HCT116 (cell line): ENCODE measurements around the gene TSPAN11.

ENCODE experiments used
- CEBPB ChIP-seq: IDR thresholded peaks from 2 replicates; pipeline ENCODE4 v1.6.1; 2012; ENCODE audit warnings: low read depth
- EZH2 ChIP-seq: fragments of 200-600 bp; sonication (generic); IDR thresholded peaks from 2 replicates; pipeline ENCODE4 v1.6.1; 2017; ENCODE audit warnings: antibody characterized with exemption, mixed run types
- POLR2A ChIP-seq: IDR thresholded peaks from 2 replicates; pipeline ENCODE4 v1.7.0; 2011; ENCODE audit warnings: borderline replicate concordance; ENCODE audit not compliant: insufficient read depth, insufficient read length; ENCODE audit errors: extremely low read depth
- POLR2AphosphoS5 ChIP-seq: IDR thresholded peaks from 2 replicates; pipeline ENCODE4 v1.6.1; 2011; ENCODE audit warnings: mild to moderate bottlenecking, low read depth, low read length, moderate library complexity
- RAD21 ChIP-seq: IDR thresholded peaks from 2 replicates; pipeline ENCODE4 v1.6.1; 2012; ENCODE audit warnings: low read depth, mild to moderate bottlenecking
- SIN3A ChIP-seq: IDR thresholded peaks from 2 replicates; pipeline ENCODE4 v1.6.1; 2012; ENCODE audit warnings: low read depth
- SP1 ChIP-seq: IDR thresholded peaks from 2 replicates; pipeline ENCODE4 v1.6.1; 2012; ENCODE audit warnings: low read depth
- YY1 ChIP-seq: IDR thresholded peaks from 2 replicates; pipeline ENCODE4 v1.6.1; 2011; ENCODE audit warnings: low read length, low read depth, moderate library complexity, mild to moderate bottlenecking; ENCODE audit not compliant: insufficient replicate concordance; ENCODE audit errors: extremely low read depth
- ZFX ChIP-seq: fragments of 450-650 bp; IDR thresholded peaks from 2 replicates; pipeline ENCODE4 v1.6.1; 2017
- ZNF274 ChIP-seq: fragments of 200-500 bp; sonication (Bioruptor generic); IDR thresholded peaks from 2 replicates; pipeline ENCODE4 v1.6.1; 2014; ENCODE audit warnings: mild to moderate bottlenecking, low read depth, low read length, inconsistent platforms
- TF ChIP-seq, protein P1 (sequence below), 3 experiments: fragments of 200-600 bp in 1 of 3; sonication (generic) in 1 of 3; IDR thresholded peaks in 2 of 3; conservative IDR thresholded peaks in 1 of 3; 2 replicates each; pipeline ENCODE4 v1.5.1; 2012 to 2017; ENCODE audit warnings: low read depth in 2 of 3, low read length in 2 of 3, antibody characterized with exemption in 1 of 3, borderline replicate concordance in 1 of 3, control low read depth in 1 of 3, mild to moderate bottlenecking in 1 of 3, mixed read lengths in 1 of 3, mixed run types in 1 of 3, moderate library complexity in 1 of 3; ENCODE audit not compliant: insufficient read depth in 1 of 3
- TF ChIP-seq, protein P2 (sequence below): IDR thresholded peaks from 2 replicates; pipeline ENCODE4 v1.6.1; 2012
- TF ChIP-seq, protein P3 (sequence below): IDR thresholded peaks from 2 replicates; pipeline ENCODE4 v1.6.1; 2012; ENCODE audit warnings: low read depth
- TF ChIP-seq, protein P4 (sequence below): IDR thresholded peaks from 2 replicates; pipeline ENCODE4 v1.6.1; 2012

DNA sequence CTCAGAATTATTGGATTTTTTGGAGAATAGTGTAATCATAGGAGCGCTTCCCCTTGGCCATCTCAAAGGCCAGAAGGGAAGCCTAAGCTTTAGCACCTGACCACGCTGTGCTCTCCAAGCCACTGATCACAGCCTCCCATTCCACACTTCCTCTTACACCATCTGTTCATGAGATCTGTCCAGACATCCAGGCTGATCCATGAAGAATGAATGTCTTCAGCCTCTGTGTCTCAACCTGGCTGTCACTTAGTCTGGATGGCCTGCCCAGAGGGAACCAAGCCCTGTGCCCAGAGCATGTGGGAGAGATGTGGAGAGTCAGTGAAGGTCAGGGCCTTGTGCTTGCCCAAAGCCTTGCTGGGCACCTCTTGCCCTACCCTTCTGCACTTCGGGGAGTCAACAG lies 40.5 kb downstream of the TSPAN11 start:
- TF ChIP-seq POLR2A = no peak
- TF ChIP-seq, protein P1, sequence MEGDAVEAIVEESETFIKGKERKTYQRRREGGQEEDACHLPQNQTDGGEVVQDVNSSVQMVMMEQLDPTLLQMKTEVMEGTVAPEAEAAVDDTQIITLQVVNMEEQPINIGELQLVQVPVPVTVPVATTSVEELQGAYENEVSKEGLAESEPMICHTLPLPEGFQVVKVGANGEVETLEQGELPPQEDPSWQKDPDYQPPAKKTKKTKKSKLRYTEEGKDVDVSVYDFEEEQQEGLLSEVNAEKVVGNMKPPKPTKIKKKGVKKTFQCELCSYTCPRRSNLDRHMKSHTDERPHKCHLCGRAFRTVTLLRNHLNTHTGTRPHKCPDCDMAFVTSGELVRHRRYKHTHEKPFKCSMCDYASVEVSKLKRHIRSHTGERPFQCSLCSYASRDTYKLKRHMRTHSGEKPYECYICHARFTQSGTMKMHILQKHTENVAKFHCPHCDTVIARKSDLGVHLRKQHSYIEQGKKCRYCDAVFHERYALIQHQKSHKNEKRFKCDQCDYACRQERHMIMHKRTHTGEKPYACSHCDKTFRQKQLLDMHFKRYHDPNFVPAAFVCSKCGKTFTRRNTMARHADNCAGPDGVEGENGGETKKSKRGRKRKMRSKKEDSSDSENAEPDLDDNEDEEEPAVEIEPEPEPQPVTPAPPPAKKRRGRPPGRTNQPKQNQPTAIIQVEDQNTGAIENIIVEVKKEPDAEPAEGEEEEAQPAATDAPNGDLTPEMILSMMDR (IDR thresholded peaks at IDR 0.05 in 2 of 3, conservative IDR thresholded peaks at IDR 0.05 in 1 of 3; ENCODE audit: borderline replicate concordance in 1 of 3, insufficient read depth in 1 of 3, low read depth in 2 of 3, low read length in 2 of 3) = no peak
- no peak for TF ChIP-seq POLR2AphosphoS5
- TF ChIP-seq RAD21 = no peak
- TF ChIP-seq SP1 = no peak
- no peak for TF ChIP-seq ZNF274
- no peak for TF ChIP-seq CEBPB
- no peak for TF ChIP-seq EZH2
- TF ChIP-seq YY1 = no peak
- TF ChIP-seq, protein P2, sequence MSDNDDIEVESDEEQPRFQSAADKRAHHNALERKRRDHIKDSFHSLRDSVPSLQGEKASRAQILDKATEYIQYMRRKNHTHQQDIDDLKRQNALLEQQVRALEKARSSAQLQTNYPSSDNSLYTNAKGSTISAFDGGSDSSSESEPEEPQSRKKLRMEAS = no peak
- TF ChIP-seq, protein P3, sequence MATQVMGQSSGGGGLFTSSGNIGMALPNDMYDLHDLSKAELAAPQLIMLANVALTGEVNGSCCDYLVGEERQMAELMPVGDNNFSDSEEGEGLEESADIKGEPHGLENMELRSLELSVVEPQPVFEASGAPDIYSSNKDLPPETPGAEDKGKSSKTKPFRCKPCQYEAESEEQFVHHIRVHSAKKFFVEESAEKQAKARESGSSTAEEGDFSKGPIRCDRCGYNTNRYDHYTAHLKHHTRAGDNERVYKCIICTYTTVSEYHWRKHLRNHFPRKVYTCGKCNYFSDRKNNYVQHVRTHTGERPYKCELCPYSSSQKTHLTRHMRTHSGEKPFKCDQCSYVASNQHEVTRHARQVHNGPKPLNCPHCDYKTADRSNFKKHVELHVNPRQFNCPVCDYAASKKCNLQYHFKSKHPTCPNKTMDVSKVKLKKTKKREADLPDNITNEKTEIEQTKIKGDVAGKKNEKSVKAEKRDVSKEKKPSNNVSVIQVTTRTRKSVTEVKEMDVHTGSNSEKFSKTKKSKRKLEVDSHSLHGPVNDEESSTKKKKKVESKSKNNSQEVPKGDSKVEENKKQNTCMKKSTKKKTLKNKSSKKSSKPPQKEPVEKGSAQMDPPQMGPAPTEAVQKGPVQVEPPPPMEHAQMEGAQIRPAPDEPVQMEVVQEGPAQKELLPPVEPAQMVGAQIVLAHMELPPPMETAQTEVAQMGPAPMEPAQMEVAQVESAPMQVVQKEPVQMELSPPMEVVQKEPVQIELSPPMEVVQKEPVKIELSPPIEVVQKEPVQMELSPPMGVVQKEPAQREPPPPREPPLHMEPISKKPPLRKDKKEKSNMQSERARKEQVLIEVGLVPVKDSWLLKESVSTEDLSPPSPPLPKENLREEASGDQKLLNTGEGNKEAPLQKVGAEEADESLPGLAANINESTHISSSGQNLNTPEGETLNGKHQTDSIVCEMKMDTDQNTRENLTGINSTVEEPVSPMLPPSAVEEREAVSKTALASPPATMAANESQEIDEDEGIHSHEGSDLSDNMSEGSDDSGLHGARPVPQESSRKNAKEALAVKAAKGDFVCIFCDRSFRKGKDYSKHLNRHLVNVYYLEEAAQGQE = no peak
- TF ChIP-seq, protein P4, sequence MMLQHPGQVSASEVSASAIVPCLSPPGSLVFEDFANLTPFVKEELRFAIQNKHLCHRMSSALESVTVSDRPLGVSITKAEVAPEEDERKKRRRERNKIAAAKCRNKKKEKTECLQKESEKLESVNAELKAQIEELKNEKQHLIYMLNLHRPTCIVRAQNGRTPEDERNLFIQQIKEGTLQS = no peak
- TF ChIP-seq ZFX = no peak
- no peak for TF ChIP-seq SIN3A
